ENCODE measurements around the gene EPOP.

EPOP gene

GRCh38 chr17:38716368-38717005 lies 41.7 kb upstream of the EPOP start:
- TF ChIP-seq, protein P1, sequence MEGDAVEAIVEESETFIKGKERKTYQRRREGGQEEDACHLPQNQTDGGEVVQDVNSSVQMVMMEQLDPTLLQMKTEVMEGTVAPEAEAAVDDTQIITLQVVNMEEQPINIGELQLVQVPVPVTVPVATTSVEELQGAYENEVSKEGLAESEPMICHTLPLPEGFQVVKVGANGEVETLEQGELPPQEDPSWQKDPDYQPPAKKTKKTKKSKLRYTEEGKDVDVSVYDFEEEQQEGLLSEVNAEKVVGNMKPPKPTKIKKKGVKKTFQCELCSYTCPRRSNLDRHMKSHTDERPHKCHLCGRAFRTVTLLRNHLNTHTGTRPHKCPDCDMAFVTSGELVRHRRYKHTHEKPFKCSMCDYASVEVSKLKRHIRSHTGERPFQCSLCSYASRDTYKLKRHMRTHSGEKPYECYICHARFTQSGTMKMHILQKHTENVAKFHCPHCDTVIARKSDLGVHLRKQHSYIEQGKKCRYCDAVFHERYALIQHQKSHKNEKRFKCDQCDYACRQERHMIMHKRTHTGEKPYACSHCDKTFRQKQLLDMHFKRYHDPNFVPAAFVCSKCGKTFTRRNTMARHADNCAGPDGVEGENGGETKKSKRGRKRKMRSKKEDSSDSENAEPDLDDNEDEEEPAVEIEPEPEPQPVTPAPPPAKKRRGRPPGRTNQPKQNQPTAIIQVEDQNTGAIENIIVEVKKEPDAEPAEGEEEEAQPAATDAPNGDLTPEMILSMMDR (IDR thresholded peaks at IDR 0.05; ENCODE audit: insufficient read depth, low read depth, low read length, missing control alignments), result no peak
- H3K4me3 ChIP-seq (ENCODE audit: low read length), result no peak overlapping the region
- DNase-seq (ENCODE audit: low read depth), result no peak

DNA sequence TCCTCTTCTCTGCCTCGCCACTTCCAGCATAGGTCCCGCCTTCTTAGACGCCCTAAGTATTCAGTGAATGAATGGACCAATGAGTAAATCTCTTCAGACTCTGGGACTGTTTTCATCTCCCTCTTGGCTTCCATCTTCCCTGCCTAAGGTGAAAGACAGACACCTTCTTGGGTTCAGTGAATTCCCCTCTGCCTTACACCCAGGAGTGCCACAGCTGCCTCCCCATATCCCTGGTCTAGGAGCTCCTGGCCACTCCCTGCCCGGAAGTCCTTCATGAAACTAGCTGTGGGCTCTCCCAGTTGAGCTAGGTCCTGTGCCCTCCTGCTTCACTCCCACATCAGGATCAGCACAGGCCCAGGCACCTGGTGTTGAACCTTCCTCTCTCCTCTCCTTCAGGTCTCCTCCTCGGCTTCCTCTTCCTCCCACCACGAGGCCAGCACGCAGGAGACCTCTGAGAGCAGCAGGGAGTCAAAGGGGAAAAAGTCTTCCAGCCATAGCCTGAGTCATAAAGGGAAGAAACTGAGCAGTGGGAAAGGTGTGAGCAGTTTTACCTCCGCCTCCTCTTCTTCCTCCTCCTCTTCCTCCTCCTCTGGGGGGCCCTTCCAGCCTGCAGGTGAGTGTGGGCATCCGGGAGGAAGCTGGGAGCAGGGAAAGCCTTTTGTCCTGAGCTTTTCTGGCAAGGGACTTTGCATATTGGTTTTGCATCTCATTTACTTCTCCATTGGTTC lies 40.6 kb upstream of the EPOP start:
- DNase-seq (ENCODE audit: low read depth), result no peak
- no peak overlapping the region for H3K4me3 ChIP-seq (ENCODE audit: low read length)
- TF ChIP-seq, protein P1 (IDR thresholded peaks at IDR 0.05; ENCODE audit: insufficient read depth, low read depth, low read length, missing control alignments), result no peak

DNA sequence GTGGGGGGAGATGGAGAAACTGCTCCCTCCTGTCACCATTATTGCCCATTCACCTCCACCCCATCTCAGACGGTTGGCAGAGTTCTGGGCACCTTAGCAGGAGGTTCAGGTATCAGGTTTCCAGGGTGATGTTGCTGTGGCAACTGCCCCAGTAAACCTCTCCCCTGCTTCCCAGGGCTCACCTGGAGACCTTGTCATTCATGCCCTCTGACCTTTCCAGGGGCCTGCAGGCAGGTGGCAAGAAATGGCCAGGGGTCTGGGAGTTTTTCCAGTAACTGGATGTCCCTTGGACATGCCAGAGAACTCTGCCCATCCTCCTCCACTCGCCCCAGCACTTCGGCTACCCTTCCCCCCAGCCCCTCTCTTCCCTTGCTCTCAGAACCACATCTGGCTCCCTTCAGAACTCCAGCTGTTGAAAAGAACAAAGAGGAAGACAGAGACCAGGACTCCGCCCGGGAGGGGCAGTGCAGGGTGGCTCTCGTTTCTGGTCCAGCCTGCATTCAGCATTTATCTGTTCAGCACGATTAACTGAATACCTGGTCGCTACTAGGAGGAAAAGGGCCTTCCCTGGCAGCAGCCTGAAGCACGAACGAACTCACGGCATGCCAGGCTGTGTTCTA lies 38.8 kb upstream of the EPOP start:
- DNase-seq (ENCODE audit: low read depth), result no peak
- TF ChIP-seq, protein P1 (IDR thresholded peaks at IDR 0.05; ENCODE audit: insufficient read depth, low read depth, low read length, missing control alignments), result no peak

DNA sequence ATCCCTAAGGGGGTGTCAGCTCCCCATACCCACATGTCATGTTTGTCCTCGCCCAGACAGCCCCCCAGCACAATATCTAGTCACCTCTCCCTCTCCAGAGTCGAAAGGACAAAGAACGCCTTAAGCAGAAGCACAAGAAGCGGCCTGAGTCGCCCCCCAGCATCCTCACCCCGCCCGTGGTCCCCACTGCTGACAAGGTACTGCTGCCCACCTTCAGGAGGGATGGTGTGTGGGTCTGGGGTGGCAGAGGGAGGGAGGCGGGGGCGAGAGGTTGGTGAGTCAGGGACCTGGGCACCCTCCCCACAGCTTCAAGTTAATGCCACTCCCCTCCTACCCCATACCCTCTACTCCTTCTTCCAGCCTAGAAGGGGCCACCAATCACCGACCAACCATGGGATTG lies 37.8 kb upstream of the EPOP start:
- no peak overlapping the region for H3K4me3 ChIP-seq (ENCODE audit: low read length)
- TF ChIP-seq, protein P1 (IDR thresholded peaks at IDR 0.05; ENCODE audit: insufficient read depth, low read depth, low read length, missing control alignments), result no peak
- no peak for DNase-seq (ENCODE audit: low read depth)

More for the DNA sequence above, 38.8 kb upstream of the EPOP start:
- no peak overlapping the region for H3K4me3 ChIP-seq (ENCODE audit: low read length)

DNA sequence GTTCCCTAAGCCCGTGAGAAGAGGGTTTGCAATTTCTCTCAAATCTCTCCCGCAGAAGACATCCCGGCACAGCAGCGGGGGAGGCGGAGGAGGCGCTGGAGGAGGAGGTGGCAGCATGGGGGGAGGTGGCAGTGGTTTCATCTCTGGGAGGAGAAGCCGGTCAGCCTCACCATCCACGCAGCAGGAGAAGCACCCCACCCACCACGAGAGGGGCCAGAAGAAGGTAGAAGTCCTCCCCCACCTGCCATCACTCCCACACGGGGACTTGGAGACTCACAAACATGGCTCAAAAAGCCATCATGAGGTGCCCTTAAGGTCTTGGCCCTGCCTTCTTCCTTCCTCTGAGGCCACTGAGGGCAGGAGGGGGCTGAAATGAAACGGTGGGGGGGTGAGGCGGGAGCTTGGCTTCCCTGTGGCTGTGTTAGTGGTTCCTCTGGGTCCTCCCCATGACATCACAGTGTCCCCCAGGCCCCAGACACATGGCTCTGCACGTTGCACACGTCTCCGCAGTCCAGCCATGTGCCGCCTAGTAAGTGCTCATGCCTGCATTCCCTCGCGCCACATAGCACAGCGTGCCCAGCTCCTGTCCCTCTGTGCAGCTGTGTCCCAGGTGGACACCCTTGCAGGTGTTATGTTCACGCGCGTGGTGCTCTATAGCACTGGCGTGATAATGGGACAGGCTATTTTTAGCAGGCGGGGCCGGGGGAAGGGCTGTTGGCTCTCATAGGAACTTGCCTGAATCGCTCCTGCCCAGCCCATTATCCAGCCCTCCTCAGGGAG lies 37.2 kb upstream of the EPOP start:
- no peak overlapping the region for H3K4me3 ChIP-seq (ENCODE audit: low read length)
- DNase-seq (ENCODE audit: low read depth), result no peak
- TF ChIP-seq, protein P1 (IDR thresholded peaks at IDR 0.05; ENCODE audit: insufficient read depth, low read depth, low read length, missing control alignments), result no peak

- no peak for DNase-seq (ENCODE audit: low read depth)
- TF ChIP-seq, protein P1 (IDR thresholded peaks at IDR 0.05; ENCODE audit: insufficient read depth, low read depth, low read length, missing control alignments), result no peak
- no peak overlapping the region for H3K4me3 ChIP-seq (ENCODE audit: low read length)
These were observed 36.2 kb upstream of the EPOP start for GRCh38 chr17:38710985-38711384.
